ENCODE data around the gene KCNK7. TPM values are rescaled to one million over a fixed set of nuclear protein-coding genes. Genes with fewer than 3 reads are reported as not detected.

KCNK7 gene
- polyA plus RNA-seq, 1 of the 3 experiments (the other 2 are of a cell fraction) = 0.58 TPM

DNA sequence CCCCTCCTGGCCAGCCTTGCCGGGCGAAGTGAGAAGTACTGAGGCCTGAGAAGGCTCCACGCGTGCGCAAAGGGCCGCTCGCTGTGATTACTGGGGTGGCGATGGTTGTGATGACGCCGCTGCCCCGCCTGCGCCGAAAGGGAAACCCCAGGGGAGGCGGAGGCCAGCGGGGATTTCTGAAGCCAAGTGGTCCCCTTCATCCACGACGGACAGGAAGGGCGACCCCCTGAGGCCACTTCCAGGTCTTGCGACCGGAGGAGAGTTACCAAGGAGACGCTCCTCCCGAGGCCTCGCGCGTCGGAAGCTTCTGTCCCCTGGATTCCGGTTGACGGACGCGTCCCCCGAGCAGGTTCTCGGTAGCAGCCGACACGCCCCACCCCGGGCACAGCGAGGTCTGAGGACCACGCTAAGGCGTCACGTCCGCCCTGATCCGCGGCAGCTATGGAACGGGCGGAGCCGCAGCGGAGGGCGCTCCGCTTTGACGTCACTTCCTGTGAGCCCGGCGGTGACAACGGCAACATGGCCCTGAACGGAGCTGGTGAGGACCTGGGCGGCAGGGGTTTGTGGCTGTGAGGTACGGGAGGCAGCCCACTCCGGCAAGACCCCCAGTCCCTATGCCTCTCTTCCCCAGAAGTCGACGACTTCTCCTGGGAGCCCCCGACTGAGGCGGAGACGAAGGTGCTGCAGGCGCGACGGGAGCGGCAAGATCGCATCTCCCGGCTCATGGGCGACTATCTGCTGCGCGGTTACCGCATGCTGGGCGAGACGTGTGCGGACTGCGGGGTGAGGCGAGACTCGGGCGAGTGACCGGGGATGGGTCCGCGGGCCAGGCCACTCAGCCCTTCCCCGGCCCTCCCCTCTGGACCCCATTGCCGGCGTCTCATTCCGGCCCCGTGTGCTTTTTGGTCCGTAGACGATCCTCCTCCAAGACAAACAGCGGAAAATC, 25.4 kb downstream of the KCNK7 start, which contains the start of gene ZNRD2:
Gene ZNRD2 (plus strand): TSS at position 505 of the 946 bp plus-strand sequence. CDS start 15 bp downstream, at position 520.
- Histone ChIP-seq H3K4me2 (peak within 1 kb of the TSS; percentile 95), H3K9me2 (no peaks in the 10 kb centered on the region), H3K79me2 (ENCODE audit: insufficient read depth) (peaks cover 62% of the 10 kb centered on the region), H2AFZ (ENCODE audit: low read depth) (peak within 1 kb of the TSS; percentile 69; the same call in 1 of the 2 replicates), H3K4me3 (ENCODE audit: low read depth in 2 of 2, low read length in 1 of 2) (peak within 1 kb of the TSS; percentile 76 to 99), H3K9ac (peak within 1 kb of the TSS; percentile 77), H3K27me3 (ENCODE audit: insufficient read depth) (no peaks in the 10 kb centered on the region), H3K36me3 (replicated peaks in 1 of 2; ENCODE audit: control insufficient read depth in 1 of 2, insufficient read depth in 2 of 2, low read length in 1 of 2) (peaks cover 8 to 10% of the 10 kb centered on the region in 2 experiments), H3K4me1 (ENCODE audit: control insufficient read depth in 1 of 2, insufficient read depth in 2 of 2, low read depth in 1 of 2, low read length in 1 of 2) (peaks cover 41 to 47% of the 10 kb centered on the region in 2 experiments; a peak in 3 of 4 replicates), H3K9me3 (no peaks in the 10 kb centered on the region), H3F3A (replicated peaks; ENCODE audit: insufficient read depth) (peaks cover 39% of the 10 kb centered on the region), H3K27ac (ENCODE audit: low read depth in 2 of 2, low read length in 1 of 2) (peak within 1 kb of the TSS; percentile 81 to 97), H4K20me1 (ENCODE audit: insufficient read depth) (peaks cover 14% of the 10 kb centered on the region)
- CTCF ChIA-PET = interaction anchor here (0.7 to 13.6 kb wide), 15 partner anchors 9 to 255 kb away, joined by 3 to 295 read pairs (median 4); partner anchors contain the start of genes KCNK7 and LTBP3
- DNase-seq = peak; percentile 95
- 0% methylated on average over 23 of the region's 89 CpGs for WGBS (ENCODE audit: low lambda C conversion rate)
- POLR2A ChIA-PET = interaction anchor here (0.9 to 1.7 kb wide), 7 partner anchors 10 to 146 kb away, joined by 3 to 12 read pairs (median 4); partner anchors contain the start of gene MALAT1
- peak; percentile 13; the same call in 1 of the 2 replicates for TF ChIP-seq TCF12 (IDR thresholded peaks at IDR 0.05)
- TF ChIP-seq, protein P1, sequence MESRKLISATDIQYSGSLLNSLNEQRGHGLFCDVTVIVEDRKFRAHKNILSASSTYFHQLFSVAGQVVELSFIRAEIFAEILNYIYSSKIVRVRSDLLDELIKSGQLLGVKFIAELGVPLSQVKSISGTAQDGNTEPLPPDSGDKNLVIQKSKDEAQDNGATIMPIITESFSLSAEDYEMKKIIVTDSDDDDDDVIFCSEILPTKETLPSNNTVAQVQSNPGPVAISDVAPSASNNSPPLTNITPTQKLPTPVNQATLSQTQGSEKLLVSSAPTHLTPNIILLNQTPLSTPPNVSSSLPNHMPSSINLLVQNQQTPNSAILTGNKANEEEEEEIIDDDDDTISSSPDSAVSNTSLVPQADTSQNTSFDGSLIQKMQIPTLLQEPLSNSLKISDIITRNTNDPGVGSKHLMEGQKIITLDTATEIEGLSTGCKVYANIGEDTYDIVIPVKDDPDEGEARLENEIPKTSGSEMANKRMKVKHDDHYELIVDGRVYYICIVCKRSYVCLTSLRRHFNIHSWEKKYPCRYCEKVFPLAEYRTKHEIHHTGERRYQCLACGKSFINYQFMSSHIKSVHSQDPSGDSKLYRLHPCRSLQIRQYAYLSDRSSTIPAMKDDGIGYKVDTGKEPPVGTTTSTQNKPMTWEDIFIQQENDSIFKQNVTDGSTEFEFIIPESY (IDR thresholded peaks at IDR 0.05; ENCODE audit: borderline replicate concordance, low read depth) = no peak
- no peak for TF ChIP-seq FOSL2 (IDR thresholded peaks at IDR 0.05; ENCODE audit: borderline replicate concordance, low read depth)
- TF ChIP-seq FOXM1 (IDR thresholded peaks at IDR 0.05; ENCODE audit: low read depth) = no peak
- peak; percentile 95 for TF ChIP-seq MXI1 (IDR thresholded peaks at IDR 0.05; ENCODE audit: low read depth, low read length)
- no peak; the same call in 1 of the 2 replicates for TF ChIP-seq RXRA (IDR thresholded peaks at IDR 0.05; ENCODE audit: borderline replicate concordance, low read depth)
- TF ChIP-seq NRF1 (IDR thresholded peaks at IDR 0.05; ENCODE audit: low read depth, low read length) = peak; percentile 83
- TF ChIP-seq MEF2A (IDR thresholded peaks at IDR 0.05; ENCODE audit: borderline replicate concordance, low read depth) = no peak
- peak; percentile 62 for TF ChIP-seq RAD21 (IDR thresholded peaks at IDR 0.05; ENCODE audit: low read length)
- no peak; a peak in 1 of 4 replicates for TF ChIP-seq EP300 (IDR thresholded peaks at IDR 0.05; ENCODE audit: borderline replicate concordance in 1 of 2, low read depth in 1 of 2, low read length in 1 of 2)
- 0 out of 2 replicates have a peak, but pooled peaks have one; percentile 16 for TF ChIP-seq RCOR1 (IDR thresholded peaks at IDR 0.05; ENCODE audit: low read length)
- TF ChIP-seq ELF1 (IDR thresholded peaks at IDR 0.05) = peak; percentile 73; the same call in 1 of the 2 replicates
- peak; percentile 81 for TF ChIP-seq CHD2 (IDR thresholded peaks at IDR 0.05; ENCODE audit: low read length, partially characterized antibody)
- TF ChIP-seq TAF1 (IDR thresholded peaks at IDR 0.05; ENCODE audit: borderline replicate concordance, low read depth, low read length) = peak; percentile 76
- TF ChIP-seq, protein P2, sequence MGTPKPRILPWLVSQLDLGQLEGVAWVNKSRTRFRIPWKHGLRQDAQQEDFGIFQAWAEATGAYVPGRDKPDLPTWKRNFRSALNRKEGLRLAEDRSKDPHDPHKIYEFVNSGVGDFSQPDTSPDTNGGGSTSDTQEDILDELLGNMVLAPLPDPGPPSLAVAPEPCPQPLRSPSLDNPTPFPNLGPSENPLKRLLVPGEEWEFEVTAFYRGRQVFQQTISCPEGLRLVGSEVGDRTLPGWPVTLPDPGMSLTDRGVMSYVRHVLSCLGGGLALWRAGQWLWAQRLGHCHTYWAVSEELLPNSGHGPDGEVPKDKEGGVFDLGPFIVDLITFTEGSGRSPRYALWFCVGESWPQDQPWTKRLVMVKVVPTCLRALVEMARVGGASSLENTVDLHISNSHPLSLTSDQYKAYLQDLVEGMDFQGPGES (IDR thresholded peaks at IDR 0.05; ENCODE audit: low read depth, low read length) = no peak
- TF ChIP-seq, protein P3, sequence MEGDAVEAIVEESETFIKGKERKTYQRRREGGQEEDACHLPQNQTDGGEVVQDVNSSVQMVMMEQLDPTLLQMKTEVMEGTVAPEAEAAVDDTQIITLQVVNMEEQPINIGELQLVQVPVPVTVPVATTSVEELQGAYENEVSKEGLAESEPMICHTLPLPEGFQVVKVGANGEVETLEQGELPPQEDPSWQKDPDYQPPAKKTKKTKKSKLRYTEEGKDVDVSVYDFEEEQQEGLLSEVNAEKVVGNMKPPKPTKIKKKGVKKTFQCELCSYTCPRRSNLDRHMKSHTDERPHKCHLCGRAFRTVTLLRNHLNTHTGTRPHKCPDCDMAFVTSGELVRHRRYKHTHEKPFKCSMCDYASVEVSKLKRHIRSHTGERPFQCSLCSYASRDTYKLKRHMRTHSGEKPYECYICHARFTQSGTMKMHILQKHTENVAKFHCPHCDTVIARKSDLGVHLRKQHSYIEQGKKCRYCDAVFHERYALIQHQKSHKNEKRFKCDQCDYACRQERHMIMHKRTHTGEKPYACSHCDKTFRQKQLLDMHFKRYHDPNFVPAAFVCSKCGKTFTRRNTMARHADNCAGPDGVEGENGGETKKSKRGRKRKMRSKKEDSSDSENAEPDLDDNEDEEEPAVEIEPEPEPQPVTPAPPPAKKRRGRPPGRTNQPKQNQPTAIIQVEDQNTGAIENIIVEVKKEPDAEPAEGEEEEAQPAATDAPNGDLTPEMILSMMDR (IDR thresholded peaks at IDR 0.05) = peak; percentile 65
- TF ChIP-seq, protein P4, sequence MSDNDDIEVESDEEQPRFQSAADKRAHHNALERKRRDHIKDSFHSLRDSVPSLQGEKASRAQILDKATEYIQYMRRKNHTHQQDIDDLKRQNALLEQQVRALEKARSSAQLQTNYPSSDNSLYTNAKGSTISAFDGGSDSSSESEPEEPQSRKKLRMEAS (IDR thresholded peaks at IDR 0.05; ENCODE audit: low read depth) = peak; percentile 84
- TF ChIP-seq YY1 (IDR thresholded peaks at IDR 0.05; ENCODE audit: low read depth) = peak; percentile 91
- peak; percentile 60 for TF ChIP-seq POLR2AphosphoS5 (IDR thresholded peaks at IDR 0.05; ENCODE audit: low read depth, low read length)
- TF ChIP-seq GABPA (IDR thresholded peaks at IDR 0.05; ENCODE audit: low read depth) = peak; percentile 95
- no peak for TF ChIP-seq GATA2 (CRISPR knock-in tag; IDR thresholded peaks at IDR 0.05)
- TF ChIP-seq TEAD4 (IDR thresholded peaks at IDR 0.05; ENCODE audit: borderline replicate concordance, insufficient read depth) = no peak
- TF ChIP-seq, protein P5, sequence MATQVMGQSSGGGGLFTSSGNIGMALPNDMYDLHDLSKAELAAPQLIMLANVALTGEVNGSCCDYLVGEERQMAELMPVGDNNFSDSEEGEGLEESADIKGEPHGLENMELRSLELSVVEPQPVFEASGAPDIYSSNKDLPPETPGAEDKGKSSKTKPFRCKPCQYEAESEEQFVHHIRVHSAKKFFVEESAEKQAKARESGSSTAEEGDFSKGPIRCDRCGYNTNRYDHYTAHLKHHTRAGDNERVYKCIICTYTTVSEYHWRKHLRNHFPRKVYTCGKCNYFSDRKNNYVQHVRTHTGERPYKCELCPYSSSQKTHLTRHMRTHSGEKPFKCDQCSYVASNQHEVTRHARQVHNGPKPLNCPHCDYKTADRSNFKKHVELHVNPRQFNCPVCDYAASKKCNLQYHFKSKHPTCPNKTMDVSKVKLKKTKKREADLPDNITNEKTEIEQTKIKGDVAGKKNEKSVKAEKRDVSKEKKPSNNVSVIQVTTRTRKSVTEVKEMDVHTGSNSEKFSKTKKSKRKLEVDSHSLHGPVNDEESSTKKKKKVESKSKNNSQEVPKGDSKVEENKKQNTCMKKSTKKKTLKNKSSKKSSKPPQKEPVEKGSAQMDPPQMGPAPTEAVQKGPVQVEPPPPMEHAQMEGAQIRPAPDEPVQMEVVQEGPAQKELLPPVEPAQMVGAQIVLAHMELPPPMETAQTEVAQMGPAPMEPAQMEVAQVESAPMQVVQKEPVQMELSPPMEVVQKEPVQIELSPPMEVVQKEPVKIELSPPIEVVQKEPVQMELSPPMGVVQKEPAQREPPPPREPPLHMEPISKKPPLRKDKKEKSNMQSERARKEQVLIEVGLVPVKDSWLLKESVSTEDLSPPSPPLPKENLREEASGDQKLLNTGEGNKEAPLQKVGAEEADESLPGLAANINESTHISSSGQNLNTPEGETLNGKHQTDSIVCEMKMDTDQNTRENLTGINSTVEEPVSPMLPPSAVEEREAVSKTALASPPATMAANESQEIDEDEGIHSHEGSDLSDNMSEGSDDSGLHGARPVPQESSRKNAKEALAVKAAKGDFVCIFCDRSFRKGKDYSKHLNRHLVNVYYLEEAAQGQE (IDR thresholded peaks at IDR 0.05; ENCODE audit: low read depth, low read length) = peak; percentile 20; the same call in 1 of the 2 replicates

Measured in SK-N-SH (cell line).